Kidney (tissue), 14 donors: ENCODE data around the gene NR2F6. TPM values are rescaled to one million over a fixed set of nuclear protein-coding genes. Genes with fewer than 3 reads are reported as not detected.

Experiments
- DNase-seq, 5 donors: peaks; one replicate each; pipeline ENCODE4 v3.0.0-alpha.2; 2013 to 2020
- FAIRE-seq: peaks from 2 replicates; lab custom pipeline; 2012; peaks lifted over from hg19 to GRCh38; lab: Jason Lieb, UNC
- H3K27ac ChIP-seq, 2 donors: one replicate each; pipeline ENCODE4 v1.7.0; 2013; ENCODE audit warnings: low read depth in 2 of 2, low read length in 2 of 2, inconsistent platforms in 1 of 2
- H3K27me3 ChIP-seq: one replicate; pipeline ENCODE4 v1.7.1; 2013; ENCODE audit warnings: low read length, inconsistent platforms; ENCODE audit not compliant: control insufficient read depth, insufficient read depth
- H3K36me3 ChIP-seq, 3 donors: one replicate each; pipeline versions ENCODE4 v1.7.0 to v1.7.1; 2013; ENCODE audit warnings: low read length in 3 of 3, control low read depth in 1 of 3, inconsistent platforms in 1 of 3; ENCODE audit not compliant: insufficient read depth in 3 of 3, control insufficient read depth in 2 of 3
- H3K4me1 ChIP-seq, 3 donors: one replicate each; pipeline versions ENCODE4 v1.7.0 to v1.7.1; 2013; ENCODE audit warnings: low read length in 3 of 3, inconsistent platforms in 1 of 3, low read depth in 1 of 3; ENCODE audit not compliant: control insufficient read depth in 2 of 3, insufficient read depth in 2 of 3
- H3K4me3 ChIP-seq, 3 donors: one replicate each; pipeline versions ENCODE4 v1.7.0 to v1.8.1; 2013; ENCODE audit warnings: low read length in 3 of 3, control low read depth in 1 of 3, inconsistent platforms in 1 of 3
- H3K9ac ChIP-seq, 3 donors: one replicate each; pipeline versions ENCODE4 v1.7.0 to v1.7.1; 2013; ENCODE audit warnings: low read length in 3 of 3, control low read depth in 1 of 3, inconsistent platforms in 1 of 3
- H3K9me3 ChIP-seq, 3 donors: one replicate each; pipeline versions ENCODE4 v1.7.0 to v1.7.1; 2013; ENCODE audit warnings: low read length in 3 of 3, control low read depth in 1 of 3, inconsistent platforms in 1 of 3; ENCODE audit not compliant: control insufficient read depth in 2 of 3, insufficient read depth in 1 of 3
- intact Hi-C: fragments of 100-400 bp; cut with DNase I; formaldehyde crosslinking; loops from one replicate; pipeline ENCODE4 v1.11.1; 2022
- polyA plus RNA-seq: library from polyadenylated mRNA; stranded (reverse); fragments of 350-450 nt; fragmentation: Illumina TruSeq; extraction: RNeasy Lipid Tissue Mini Kit (QIAGEN cat#74804); gene quantifications from one replicate; pipeline ENCODE4 v1.2.3, GENCODE V29; 2014; ENCODE audit warnings: low read depth, low replicate concordance; ENCODE audit not compliant: insufficient read depth
- total RNA-seq: library from RNA; stranded (reverse); fragmentation: NEBNext Ultra II Directional; extraction: Animal tissue kit (Norgen Biotek cat#: 25700); gene quantifications from one replicate; pipeline ENCODE4 v1.2.1, GENCODE V29; 2021
- TF ChIP-seq, protein P1 (sequence below): IDR thresholded peaks from 3 replicates; pipeline ENCODE4 v1.5.1; 2012; ENCODE audit warnings: mild to moderate bottlenecking, moderate library complexity, borderline replicate concordance; ENCODE audit not compliant: insufficient read depth; ENCODE audit errors: extremely low read depth
- donor health status: control.
- donor health status: control.
- donor health status: control.
- donor health status: control.
- donor health status: control.
- donor health status: DM: yes; HTN: yes; CAD: no.
- donor health status: Normal renal cell carcinoma (clear cell type).

Gene NR2F6
- total and polyA plus RNA-seq, 2 donors from 2014 or later = 46.8 to 60.2 TPM

DNA sequence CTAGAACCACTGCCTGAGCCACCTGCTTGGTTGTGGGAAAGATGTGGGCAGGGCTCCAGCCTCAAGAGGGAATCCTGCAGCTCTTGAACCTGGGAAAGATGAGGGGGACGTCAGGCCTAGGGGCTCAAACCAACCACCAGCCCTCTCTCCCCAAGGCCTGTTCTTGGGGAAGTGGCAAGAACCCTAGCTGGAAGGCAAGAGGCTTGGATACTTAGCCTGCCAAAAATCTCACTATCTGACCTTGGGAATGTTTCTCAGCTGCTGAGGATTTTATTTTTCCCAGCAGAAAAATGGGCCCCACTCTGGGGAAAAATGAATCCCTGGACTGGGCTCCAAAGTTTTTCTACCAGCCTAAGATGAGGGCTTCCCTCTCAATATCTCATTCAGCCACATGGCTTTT is 14.2 kb upstream of the NR2F6 start:
- intact Hi-C loops = no loop called here
- no peaks in the 10 kb centered on the region for H3K36me3 ChIP-seq
- no peak overlapping the region for H3K4me3 ChIP-seq

DNA sequence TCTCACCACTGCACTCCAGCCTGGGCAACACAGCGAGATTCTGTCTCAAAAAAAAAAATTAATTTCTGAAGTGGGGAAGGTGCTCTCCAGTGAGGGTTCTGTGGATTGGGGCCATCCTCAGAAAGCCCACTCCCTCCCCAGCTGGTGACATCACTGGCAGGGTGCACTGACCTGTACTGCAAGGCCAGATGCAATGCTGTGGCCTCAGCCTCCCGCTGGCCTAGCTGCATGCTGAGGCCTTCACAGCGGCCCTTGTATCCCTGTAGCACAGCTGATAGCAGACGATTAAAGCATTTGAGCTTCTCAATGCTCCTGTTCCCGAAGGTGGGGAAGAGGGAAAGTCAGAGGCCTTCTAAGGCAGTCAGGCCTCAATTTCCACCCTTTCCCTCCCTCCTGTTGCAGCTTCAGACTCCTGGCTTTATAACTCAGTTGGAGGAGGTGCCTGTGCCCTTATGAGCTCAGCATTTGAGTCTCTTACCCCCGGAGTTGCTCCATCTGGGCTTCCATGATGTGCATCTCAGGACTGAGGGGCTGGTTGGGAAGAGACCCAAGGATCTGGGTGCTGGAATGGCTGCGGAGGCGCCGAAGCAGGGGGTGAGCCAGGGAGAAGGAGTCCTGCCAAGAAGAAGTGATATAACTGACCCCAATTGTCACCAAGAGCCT is 13.5 kb upstream of the NR2F6 start:
- Histone ChIP-seq H3K27ac (no peak overlapping the region), H3K4me3 (no peak overlapping the region)
- no peak for FAIRE-seq

More for the DNA sequence above, 14.2 kb upstream of the NR2F6 start:
- FAIRE-seq = no peak
- H3K9me3 ChIP-seq = peaks cover 0 to 9% (median 0%) of the 10 kb centered on the region in 3 donors
- H3K27ac ChIP-seq = no peak overlapping the region
- no peak overlapping the region for H3K9ac ChIP-seq
- no peak for DNase-seq
- TF ChIP-seq, protein P1, sequence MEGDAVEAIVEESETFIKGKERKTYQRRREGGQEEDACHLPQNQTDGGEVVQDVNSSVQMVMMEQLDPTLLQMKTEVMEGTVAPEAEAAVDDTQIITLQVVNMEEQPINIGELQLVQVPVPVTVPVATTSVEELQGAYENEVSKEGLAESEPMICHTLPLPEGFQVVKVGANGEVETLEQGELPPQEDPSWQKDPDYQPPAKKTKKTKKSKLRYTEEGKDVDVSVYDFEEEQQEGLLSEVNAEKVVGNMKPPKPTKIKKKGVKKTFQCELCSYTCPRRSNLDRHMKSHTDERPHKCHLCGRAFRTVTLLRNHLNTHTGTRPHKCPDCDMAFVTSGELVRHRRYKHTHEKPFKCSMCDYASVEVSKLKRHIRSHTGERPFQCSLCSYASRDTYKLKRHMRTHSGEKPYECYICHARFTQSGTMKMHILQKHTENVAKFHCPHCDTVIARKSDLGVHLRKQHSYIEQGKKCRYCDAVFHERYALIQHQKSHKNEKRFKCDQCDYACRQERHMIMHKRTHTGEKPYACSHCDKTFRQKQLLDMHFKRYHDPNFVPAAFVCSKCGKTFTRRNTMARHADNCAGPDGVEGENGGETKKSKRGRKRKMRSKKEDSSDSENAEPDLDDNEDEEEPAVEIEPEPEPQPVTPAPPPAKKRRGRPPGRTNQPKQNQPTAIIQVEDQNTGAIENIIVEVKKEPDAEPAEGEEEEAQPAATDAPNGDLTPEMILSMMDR = no peak
- H3K4me1 ChIP-seq = peaks cover 0 to 2% (median 0%) of the 10 kb centered on the region in 3 donors
- no peaks in the 10 kb centered on the region for H3K27me3 ChIP-seq

DNA sequence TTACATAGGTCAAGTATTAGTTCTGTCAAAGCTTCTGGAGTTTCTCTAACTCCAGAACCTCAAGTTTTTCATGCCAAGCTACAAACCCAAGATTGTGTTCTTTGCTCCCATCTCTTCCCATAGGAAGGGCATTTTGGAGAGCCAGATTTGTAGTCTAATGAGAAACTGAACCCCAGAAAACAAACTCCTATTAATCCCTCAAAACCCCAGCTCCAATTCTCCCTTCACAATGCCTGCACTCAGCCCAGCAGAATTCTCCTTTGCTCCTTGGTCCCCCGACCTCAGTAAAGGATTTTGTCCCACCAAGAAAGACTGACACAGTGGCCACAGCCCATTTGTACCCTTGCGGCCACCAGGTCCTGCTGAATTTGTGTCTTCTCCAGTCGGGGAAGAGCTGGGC is 10.4 kb upstream of the NR2F6 start:
- H3K27me3 ChIP-seq = no peaks in the 10 kb centered on the region
- no peak for FAIRE-seq
- H3K9ac ChIP-seq = no peak overlapping the region
- H3K9me3 ChIP-seq = peaks cover 0 to 9% (median 0%) of the 10 kb centered on the region in 3 donors
- intact Hi-C loops = no loop called here
- peaks cover 0 to 2% (median 0%) of the 10 kb centered on the region in 3 donors for H3K4me1 ChIP-seq
- H3K27ac ChIP-seq = no peak overlapping the region
- TF ChIP-seq, protein P1 = no peak
- H3K36me3 ChIP-seq = no peaks in the 10 kb centered on the region
- no peak for DNase-seq
- H3K4me3 ChIP-seq = no peak overlapping the region

More for the DNA sequence above, 13.5 kb upstream of the NR2F6 start:
- H3K27me3 ChIP-seq = no peaks in the 10 kb centered on the region
- H3K36me3 ChIP-seq = no peaks in the 10 kb centered on the region
- intact Hi-C loops = no loop called here
- peaks cover 0 to 9% (median 0%) of the 10 kb centered on the region in 3 donors for H3K9me3 ChIP-seq
- peaks cover 0 to 2% (median 0%) of the 10 kb centered on the region in 3 donors for H3K4me1 ChIP-seq
- DNase-seq = no peak
- TF ChIP-seq, protein P1 = no peak
- no peak overlapping the region for H3K9ac ChIP-seq
